NCI-H226 (cell line): ENCODE results near the gene ZNF726.
"Not testable (repeated sequence)": the region's sequence is repeated elsewhere in the genome, so short reads cannot be mapped to it uniquely, and the experiment has no call there.

ENCODE experiments used
- DNase-seq: peaks from one replicate; pipeline ENCODE4 v3.0.0-alpha.2; 2015

The ZNF726 gene

DNA sequence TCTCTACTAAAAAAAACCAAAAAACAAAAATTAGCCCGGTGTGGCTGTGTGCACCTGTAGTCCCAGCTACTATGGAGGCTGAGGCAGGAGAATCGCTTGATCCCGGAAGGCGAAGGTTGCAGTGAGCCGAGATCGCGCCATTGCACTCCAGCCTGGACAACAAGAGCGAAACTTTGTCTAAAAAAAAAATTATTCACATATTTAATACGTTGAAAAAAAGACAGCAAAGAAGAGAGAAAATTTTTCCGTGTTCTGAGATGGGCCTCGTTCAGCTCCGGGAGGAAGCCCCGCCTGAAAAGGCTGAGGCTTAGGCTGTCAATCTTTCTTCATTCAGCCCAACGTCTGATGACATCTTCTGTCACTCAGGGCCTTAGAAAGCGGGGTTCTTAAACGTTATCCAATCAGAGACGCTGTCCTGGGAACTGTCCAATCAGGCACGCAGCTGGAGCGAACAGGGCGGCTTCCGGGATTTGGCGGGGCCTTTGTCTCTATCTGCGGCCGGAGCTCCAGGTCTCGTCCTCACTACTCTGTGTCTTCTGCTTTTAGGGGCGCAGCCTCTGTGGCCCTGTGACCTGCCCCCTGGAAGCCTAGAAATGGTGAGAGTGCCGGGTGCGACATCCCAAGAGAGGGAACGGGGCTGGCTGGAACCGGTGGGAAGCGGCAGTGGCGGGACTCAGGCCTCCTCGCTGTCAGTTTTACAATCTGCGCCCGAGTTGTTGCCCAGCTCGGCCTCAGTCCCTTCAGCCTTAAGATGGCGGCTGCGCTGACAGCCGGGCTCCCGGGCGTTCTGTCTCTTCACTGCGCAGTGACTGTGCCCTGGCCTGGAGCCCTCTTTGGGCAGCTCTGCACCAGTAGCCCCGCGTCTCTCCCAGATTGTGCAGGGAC lies at the start of gene ZNF726:
ZNF726 (plus strand) TSS at position 485 of the 885 bp plus-strand sequence; CDS start at position 594, 109 bp downstream.
- no peak for DNase-seq

GRCh38 chr19:23867895-23868294 lies 46.8 kb upstream of the ZNF726 start:
- no peak for DNase-seq

GRCh38 chr19:23868630-23869029 lies 46.1 kb upstream of the ZNF726 start:
- no peak for DNase-seq

GRCh38 chr19:23872282-23872919 lies 42.3 kb upstream of the ZNF726 start:
- no peak for DNase-seq

DNA sequence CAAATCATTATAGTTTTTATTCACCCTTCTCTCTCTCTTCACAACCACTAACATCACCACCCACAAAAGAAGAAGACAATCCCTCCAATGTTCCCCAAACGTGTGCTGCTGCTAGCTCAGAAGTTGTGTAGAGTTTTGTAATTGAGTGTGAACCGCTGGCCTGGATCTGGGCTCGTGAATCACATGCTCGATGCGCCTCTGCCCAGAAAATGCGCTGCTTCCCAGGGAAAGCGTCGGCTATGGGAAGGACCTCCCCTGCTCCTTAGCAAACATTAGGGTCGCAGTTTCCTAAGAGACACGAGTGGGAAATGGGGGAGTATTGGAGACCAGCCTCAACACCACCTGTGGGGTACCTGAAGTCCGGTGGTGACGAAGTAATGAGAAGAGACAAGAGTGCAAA lies 38.4 kb upstream of the ZNF726 start:
- DNase-seq = no peak

DNA sequence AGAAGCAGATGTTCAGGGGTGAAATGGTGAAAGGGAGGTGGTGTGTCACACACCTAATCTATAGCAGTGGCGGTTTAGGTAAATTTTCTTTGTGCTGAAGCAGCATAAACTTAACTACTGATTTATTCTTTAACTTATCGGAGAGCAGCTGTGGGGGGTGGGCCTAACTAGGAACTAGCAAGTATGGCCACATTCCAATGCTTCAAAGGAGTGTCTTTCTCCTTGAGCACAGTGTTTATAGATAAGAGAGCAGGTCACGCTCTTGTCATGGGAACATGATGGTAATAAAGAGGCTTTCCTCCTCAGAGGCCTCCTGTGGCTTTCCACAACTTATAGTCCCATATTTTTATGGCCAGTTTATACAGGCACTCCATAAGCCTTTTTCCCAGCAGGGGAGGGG lies 37.9 kb upstream of the ZNF726 start:
- not testable (repeated sequence) for DNase-seq

- DNase-seq = no peak
Measured at GRCh38 chr19:23882493-23882892, 32.2 kb upstream of the ZNF726 start.

DNA sequence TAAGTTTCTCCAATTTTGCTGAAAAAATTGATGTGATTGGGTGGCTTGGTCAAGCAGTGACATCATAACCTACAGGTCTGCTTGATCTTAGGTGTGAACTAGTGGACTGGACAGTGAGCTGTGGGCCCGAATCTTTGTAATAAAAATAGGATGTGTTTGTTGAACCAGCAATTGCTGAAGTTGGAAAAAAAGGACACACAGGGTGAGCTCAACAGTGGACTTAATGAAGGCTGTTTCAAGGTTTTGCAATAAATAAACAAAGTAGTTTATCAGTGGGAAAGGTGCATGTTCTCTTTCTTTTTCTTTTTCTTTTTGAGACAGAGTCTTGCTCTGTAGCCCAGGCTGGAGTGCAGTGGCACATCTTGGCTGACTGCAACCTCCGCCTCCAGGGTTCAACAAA lies 30.3 kb upstream of the ZNF726 start:
- no peak for DNase-seq

DNA sequence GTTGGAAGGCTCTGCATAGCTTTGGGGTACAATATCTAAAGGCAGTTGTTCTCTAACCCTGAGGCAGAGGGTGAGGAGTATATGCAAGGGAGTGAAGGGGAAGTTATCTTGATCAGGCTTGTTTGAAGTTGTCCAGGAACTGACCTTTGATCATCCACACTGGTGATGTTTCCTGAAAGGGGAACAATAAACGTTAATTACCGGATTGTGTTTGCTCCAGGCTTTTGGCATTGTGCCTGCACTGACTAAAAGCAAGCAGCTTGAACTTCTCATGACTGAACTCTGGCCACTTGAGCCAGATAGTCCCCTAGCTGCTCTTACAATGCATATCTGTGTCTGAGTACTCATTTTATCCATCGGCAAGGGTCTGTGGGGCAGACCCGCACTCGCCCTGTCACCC lies 27.0 kb upstream of the ZNF726 start:
- DNase-seq = no peak

DNA sequence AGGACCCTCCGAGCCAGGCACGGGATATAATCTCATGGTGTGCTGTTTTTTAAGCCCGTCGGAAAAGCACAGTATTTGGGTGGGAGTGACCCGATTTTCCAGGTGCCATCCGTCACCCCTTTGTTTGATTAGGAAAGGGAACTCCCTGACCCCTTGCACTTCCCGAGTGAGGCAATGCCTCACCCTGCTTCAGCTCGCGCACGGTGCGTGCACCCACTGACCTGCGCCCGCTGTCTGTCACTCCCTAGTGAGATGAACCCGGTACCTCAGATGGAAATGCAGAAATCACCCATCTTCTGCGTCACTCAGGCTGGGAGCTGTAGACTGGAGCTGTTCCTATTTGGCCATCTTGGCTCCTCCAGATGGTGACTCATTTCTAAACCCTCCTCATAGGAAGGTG lies 18.6 kb upstream of the ZNF726 start:
- not testable (repeated sequence) for DNase-seq

DNA sequence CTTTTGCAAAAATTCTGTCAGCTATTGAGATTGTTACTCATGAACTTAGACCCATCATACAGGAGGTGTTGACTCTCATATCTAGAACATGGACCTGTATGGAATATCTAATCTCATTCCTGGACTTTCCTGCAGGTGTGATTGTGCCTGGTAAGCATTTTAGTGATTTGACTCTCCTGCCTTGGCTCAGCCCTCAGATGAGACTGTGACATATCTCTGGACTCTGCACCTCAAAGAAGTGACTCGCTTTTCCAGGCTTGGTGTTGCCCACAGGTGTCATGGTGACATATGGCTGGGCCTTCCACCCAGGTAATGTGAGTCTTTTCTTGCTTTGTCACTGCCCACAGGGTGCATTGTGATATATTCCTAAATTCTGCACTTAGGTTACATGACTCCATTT lies 17.8 kb upstream of the ZNF726 start:
- DNase-seq = no peak

GRCh38 chr19:23901360-23901759 lies 13.3 kb upstream of the ZNF726 start:
- DNase-seq = no peak

GRCh38 chr19:23904406-23904805 lies 10.3 kb upstream of the ZNF726 start:
- no peak for DNase-seq

DNA sequence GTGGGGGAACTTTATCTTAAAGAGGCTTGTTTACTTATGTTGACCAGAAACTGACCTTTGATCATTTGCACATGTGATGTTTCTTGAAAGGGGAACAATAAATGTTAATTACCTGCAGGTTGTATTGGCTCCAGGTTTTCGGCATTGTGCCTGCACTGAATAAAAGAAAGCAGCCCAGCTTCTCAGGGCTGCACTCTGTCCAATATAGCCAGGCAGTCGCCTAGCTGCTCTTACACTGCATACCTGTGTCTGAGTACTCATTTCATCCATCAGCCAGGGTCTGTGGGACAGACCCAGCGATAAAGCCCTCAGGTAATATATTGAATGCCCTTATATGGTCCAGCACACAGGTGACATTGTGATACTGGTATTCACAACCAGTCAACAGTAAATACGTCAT lies 8.9 kb upstream of the ZNF726 start:
- DNase-seq = no peak

GRCh38 chr19:23906835-23907234 lies 7.9 kb upstream of the ZNF726 start:
- DNase-seq = no peak

DNA sequence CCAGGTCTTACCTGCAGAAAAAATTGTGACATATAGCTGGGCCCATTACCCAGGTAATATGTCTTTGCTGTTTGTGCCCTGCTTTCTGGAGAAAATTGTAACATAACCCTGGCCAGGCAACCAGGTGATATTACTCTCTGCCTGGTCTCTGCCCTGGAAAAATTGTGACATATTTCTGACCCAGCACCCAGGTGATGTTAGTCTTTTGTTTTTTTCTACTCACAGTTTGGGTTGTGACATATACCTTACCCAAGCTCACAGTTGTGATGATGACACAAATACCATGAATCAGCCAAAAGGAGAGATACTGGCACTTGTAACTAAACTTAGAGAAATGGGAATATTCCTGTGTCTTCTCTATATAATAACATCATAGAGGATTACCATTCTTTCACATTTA lies 6.5 kb upstream of the ZNF726 start:
- DNase-seq = no peak

GRCh38 chr19:23909222-23909621 lies 5.5 kb upstream of the ZNF726 start:
- no peak for DNase-seq

DNA sequence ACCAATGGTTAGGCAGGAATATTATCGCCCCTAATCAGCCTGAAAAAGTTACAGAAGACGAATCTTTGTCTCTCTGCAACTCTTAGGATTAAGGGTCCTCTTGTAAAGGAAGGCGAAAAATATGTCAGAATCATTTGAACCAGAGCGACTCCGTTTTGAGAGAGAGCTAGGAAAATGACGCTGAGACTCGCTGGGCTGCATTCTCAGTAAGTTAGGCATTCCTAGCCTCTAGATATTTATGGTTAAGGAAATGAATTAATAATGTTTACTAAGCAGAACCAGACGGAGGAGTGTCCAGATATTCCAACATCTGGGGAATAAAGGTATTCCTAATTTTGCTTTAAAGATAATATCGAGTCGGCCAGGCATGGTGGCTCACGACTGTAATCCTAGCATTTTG lies 755 bp upstream of the ZNF726 start:
- no peak for DNase-seq

DNA sequence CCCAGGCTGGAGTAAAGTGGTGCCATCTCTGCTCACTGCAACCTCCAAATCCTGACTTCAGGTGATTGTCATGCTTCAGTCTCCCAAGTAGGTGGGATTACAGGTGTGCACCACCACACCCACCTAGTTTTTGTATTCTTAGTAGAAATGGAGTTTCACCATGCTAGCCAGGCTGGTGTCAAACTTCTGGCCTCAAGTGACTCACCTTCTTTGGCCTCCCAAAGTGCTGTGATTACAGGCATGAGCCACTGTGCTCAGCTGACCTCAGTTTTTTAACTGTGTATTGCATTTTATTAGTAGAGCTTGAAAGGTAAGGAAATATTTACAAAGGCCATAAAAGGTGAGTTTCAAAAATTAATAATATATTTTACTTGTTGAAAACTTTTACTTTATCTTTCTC lies 2.3 kb downstream of the ZNF726 start:
- DNase-seq = no peak

- DNase-seq = no peak
Measured at GRCh38 chr19:23917856-23918255, 3.2 kb downstream of the ZNF726 start.

DNA sequence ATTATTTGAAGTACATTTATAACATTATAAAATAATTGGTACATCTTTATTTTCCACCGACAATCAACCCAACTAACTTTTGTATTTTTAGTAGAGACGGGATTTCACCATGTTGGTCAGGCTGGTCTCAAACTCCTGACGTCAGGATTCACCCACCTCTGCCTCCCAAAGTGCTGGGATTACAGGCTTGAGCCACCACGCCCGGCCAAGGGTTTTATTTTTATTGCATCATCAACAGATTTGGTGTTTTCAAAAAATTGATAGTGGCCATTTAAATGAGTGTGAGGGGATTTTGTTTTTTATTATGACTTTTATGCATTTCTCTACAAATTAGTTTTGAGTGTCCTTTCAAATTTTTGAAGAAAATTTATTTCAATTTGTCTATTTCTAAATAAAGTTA lies 10.6 kb downstream of the ZNF726 start:
- no peak for DNase-seq

- DNase-seq = no peak
Measured at GRCh38 chr19:23932878-23933277, 18.2 kb downstream of the ZNF726 start.

DNA sequence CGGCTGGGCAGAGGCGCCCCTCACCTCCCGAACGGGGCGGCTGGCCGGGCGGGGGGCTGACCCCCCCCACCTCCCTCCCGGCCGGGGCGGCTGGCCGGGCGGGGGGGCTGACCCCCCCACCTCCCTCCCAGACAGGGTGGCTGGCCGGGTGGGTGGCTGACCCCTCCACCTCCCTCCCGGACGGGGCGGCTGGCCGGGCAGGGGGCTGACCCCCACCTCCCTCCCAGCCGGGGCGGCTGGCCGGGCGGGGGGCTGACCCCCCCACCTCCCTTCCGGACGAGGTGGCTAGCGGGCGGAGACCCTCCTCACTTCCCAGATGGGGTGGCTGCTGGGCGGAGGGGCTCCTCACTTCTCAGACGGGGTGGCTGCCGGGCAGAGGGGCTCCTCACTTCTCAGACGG lies 22.3 kb downstream of the ZNF726 start:
- not testable (repeated sequence) for DNase-seq

DNA sequence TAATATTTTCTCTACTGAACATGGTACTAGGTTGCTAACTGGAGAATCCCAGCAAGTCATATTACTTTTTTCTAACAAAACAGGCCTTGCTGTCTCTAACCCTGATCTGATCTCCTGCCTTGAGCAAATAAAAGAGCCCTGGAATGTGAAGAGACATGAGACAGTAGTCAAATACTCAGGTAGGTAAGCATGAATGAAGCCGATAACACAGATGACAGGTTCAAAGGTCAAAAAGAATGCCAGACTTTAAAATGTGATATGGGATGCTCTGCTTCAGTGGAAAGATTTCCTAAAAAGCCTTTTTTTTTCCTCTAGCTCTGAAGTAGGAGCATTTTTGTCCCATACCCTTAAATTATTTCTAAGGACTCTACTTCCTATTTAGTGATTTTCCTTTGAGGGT lies 28.7 kb downstream of the ZNF726 start:
- no peak for DNase-seq

GRCh38 chr19:23946569-23946968 lies 31.9 kb downstream of the ZNF726 start:
- no peak for DNase-seq
